Measurements from ENCODE around the gene SRRD. TPM values are rescaled to one million over a fixed set of nuclear protein-coding genes. Genes with fewer than 3 reads are reported as not detected.

The SRRD gene
- total and polyA plus RNA-seq, 2 of the 13 experiments (the other 11 are each of a cell fraction or from before 2014, with no cell fraction given), result 22.8 to 36.6 TPM

- no TSS peak for BruUV-seq (replicated peaks)
- Histone ChIP-seq H3K9me3 (ENCODE audit: low read length) (no peaks in the 10 kb centered on the region), H3K79me2 (ENCODE audit: insufficient read depth, low read length) (peaks cover 14% of the 10 kb centered on the region), H3K4me1 (ENCODE audit: insufficient read depth, low read length) (peaks cover 29% of the 10 kb centered on the region), H3K36me3 (replicated peaks in 1 of 2; ENCODE audit: control insufficient read depth in 1 of 2, insufficient read depth in 2 of 2, low read length in 2 of 2) (no peaks in the 10 kb centered on the region), H3K9ac (ENCODE audit: insufficient read depth, low read depth, low read length) (no peak overlapping the region), H3K27ac (ENCODE audit: extremely low read length, insufficient read depth, low read length) (no peak overlapping the region), H4K20me1 (ENCODE audit: insufficient read depth, low read length) (no peaks in the 10 kb centered on the region), H2AFZ (ENCODE audit: low read length) (no peak overlapping the region), H3K4me2 (ENCODE audit: low read depth, low read length) (no peak overlapping the region), H3K4me3 (replicated peaks in 1 of 3; ENCODE audit: insufficient read depth in 1 of 3, low read depth in 2 of 3, low read length in 3 of 3) (no peak overlapping the region), H3K27me3 (ENCODE audit: control insufficient read depth in 1 of 2, insufficient read depth in 2 of 2, low read length in 2 of 2) (no peaks in the 10 kb centered on the region; a peak in 1 of 5 replicates)
- 100% methylated on average over 1 of the region's 1 CpG for WGBS (ENCODE audit: low lambda C conversion rate)
- FAIRE-seq (no peak), ATAC-seq (no peak), DNase-seq (ENCODE audit: low spot score) (no peak)
- ChIA-PET POLR2A (no interaction called here), CTCF (ENCODE audit: low intra/inter-chr PET ratio, low total read pairs) (no interaction called here)
- intact Hi-C loops (cut with micrococcal nuclease; ENCODE audit: unreplicated experiment), result no loop called here
- in situ Hi-C loops (cut with HindIII; ENCODE audit: extremely low pct_ligation_motif_present, low pct_unique_long_range_greater_than_20kb), result no loop called here
- TF ChIP-seq, protein P1, sequence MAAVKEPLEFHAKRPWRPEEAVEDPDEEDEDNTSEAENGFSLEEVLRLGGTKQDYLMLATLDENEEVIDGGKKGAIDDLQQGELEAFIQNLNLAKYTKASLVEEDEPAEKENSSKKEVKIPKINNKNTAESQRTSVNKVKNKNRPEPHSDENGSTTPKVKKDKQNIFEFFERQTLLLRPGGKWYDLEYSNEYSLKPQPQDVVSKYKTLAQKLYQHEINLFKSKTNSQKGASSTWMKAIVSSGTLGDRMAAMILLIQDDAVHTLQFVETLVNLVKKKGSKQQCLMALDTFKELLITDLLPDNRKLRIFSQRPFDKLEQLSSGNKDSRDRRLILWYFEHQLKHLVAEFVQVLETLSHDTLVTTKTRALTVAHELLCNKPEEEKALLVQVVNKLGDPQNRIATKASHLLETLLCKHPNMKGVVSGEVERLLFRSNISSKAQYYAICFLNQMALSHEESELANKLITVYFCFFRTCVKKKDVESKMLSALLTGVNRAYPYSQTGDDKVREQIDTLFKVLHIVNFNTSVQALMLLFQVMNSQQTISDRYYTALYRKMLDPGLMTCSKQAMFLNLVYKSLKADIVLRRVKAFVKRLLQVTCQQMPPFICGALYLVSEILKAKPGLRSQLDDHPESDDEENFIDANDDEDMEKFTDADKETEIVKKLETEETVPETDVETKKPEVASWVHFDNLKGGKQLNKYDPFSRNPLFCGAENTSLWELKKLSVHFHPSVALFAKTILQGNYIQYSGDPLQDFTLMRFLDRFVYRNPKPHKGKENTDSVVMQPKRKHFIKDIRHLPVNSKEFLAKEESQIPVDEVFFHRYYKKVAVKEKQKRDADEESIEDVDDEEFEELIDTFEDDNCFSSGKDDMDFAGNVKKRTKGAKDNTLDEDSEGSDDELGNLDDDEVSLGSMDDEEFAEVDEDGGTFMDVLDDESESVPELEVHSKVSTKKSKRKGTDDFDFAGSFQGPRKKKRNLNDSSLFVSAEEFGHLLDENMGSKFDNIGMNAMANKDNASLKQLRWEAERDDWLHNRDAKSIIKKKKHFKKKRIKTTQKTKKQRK (IDR thresholded peaks at IDR 0.05; ENCODE audit: low read length), result no peak
- TF ChIP-seq RCOR2 (CRISPR knock-in tag; IDR thresholded peaks at IDR 0.05) (no peak), RNF219 (CRISPR knock-in tag; IDR thresholded peaks at IDR 0.05) (no peak), PLRG1 (conservative IDR thresholded peaks at IDR 0.05) (no peak), ARNT (IDR thresholded peaks at IDR 0.05) (no peak), ZNF674 (CRISPR knock-in tag; IDR thresholded peaks at IDR 0.05; ENCODE audit: low read depth) (no peak), ZBTB49 (CRISPR knock-in tag; IDR thresholded peaks at IDR 0.05; ENCODE audit: borderline replicate concordance) (no peak), ZNF367 (CRISPR knock-in tag; IDR thresholded peaks at IDR 0.05; ENCODE audit: borderline replicate concordance) (no peak), HMG20A (CRISPR knock-in tag; IDR thresholded peaks at IDR 0.05; ENCODE audit: borderline replicate concordance) (no peak), ZSCAN30 (CRISPR knock-in tag; IDR thresholded peaks at IDR 0.05) (no peak), ZNF672 (CRISPR knock-in tag; IDR thresholded peaks at IDR 0.05) (no peak), HNRNPUL1 (IDR thresholded peaks at IDR 0.05; ENCODE audit: low read depth, low read length) (no peak), NR2C2 (CRISPR knock-in tag; IDR thresholded peaks at IDR 0.05; ENCODE audit: borderline replicate concordance) (no peak), KDM4B (CRISPR knock-in tag; IDR thresholded peaks at IDR 0.05) (no peak), NFE2L2 (IDR thresholded peaks at IDR 0.05; ENCODE audit: low read length) (no peak), E2F1 (CRISPR knock-in tag; IDR thresholded peaks at IDR 0.05) (no peak), CBX1 (IDR thresholded peaks at IDR 0.05; ENCODE audit: low read depth) (no peak), POLR2AphosphoS5 (IDR thresholded peaks at IDR 0.05; ENCODE audit: low read depth, low read length) (no peak)
Measured at GRCh38 chr22:26516503-26516902, 32.8 kb downstream of the SRRD start.
